Hippocampal formation (tissue), 2 donors: ENCODE measurements around the gene TMCO5A.

Source experiments
- DNase-seq, 2 donors: peaks; one replicate each; lab custom pipeline; 2025; lab: John Stamatoyannopoulos, UW

Gene TMCO5A

DNA sequence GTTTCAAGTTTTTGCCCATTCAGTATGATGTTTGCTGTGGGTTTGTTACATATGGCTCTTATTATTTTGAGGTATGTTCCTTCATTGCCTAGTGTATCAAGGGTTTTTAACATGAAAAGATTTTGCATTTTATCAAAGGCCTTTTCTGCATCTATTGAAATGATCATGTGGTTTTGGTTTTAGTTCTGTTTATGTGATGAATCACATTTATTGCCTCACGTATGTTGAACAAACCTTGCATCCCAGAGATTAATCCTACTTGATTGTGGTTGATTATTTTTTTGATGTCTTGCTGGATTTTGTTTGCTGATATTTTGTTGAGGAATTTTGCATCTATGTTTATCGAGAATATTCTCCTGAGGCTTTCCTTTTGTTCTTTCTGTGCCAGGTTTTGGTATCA is 39.4 kb downstream of the TMCO5A start:
- DNase-seq, result no peak

DNA sequence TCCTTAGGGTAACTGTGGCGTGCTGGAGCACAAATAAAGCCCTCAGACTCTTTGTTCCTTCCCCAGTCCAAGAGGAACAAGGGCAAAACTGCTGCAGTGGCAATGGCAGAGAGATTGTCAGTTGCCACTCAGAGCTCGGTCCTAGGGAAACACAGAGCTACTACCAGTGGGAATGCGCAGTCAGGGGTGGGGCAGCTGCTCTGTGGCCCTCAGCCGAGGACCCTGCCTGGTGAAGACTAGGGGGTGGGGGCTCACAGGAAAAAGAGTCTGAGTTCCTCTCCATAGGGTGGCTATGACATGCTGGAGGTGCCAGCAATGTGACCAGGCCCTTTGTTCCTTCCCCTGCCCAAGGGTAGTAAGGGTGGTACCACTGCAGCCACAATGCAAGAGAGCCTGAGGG is 43.8 kb downstream of the TMCO5A start:
- no peak for DNase-seq

DNA sequence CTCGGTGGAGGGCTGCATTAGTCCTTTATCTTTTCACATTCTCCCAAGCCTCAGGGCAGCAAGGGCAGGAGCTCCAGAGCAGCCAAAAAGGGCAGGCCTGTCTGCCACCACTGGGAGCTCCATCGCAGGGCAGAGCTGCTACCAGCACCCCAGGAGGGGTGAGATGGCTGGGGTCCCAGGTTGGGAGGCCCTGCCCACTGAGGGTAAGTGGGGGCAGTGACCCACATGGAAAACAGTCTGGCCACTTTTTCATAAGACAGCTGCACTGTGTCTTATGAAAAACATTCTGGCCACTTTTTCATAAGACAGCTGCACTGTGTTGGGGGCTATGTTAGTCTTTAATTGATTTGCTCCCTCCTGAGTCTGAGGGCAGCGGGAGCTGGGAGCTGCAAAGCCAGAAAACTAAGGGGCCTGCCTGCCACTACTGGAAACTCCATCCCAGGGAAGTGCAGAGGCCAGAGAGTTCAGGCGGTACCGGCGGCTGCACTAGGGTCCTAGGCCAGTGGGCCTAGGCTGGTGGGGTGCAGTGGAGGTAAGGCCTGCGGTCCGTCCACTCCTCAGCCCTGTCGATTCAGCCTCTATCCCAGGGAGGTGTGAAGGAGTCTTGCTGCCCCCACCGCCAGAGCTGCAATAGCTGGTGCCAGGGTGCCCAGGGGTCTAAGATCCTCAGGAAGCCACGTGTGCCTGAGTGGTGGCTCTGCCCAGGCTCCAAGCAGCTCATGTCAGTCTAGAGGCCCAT is 45.4 kb downstream of the TMCO5A start:
- no peak for DNase-seq

DNA sequence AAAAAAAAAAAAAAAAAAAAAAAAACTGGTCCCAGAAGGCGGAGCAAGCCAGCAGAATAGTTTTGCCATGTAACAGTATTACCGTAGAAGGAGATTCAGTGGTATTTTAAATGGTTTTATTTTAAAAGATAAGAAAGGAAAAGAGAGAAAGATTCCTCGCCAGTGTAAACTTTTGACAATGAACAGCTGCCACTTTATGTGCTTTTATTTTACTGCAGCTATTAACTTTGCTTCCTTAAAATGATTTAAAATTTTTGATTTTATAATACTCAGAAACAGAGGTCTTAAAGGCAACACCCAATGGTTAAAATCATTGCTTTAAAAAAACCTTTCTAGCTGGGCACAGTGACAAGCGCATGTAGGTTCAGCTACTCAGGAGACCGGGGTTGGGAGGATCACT is 46.8 kb downstream of the TMCO5A start:
- no peak for DNase-seq

DNA sequence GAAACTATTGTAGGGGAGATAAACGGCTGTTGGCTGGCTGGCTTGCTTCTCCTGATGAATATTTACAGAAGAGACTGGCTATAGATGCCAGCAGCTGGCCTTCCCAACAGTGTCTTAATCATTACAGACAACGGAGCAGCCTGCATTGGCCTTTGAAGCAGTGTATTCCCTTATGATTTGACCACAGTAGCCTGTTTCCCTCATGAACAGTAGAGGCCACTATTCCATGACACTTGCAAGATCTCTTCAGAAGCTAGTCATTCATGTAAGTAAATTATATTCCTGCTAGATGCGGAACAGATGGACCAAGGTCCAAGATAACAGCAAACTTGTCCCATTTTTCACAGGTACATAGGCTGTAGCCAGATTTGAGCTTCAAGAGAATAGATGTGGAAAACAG is 47.3 kb downstream of the TMCO5A start:
- peak in 1 of 2 donors; percentile 25 for DNase-seq

DNA sequence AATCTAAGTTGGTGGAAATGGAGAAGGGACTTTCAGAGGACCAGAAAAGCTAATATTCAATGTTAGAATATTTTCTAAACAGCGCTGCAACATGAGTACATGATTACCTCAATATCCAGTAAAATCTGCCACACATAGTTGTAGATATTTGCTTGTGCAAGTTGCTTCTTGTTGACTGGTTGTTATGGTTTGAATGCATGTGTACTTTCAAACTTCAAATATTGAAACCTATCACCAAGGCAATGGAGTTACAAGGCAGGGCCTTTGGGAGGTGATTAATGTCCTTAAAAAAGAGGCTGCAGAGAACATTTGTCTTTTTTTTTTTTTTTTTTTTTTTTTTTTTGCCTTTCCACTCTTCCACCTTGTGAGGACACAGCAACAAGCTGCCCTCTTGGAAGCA is 49.9 kb downstream of the TMCO5A start:
- no peak for DNase-seq

DNA sequence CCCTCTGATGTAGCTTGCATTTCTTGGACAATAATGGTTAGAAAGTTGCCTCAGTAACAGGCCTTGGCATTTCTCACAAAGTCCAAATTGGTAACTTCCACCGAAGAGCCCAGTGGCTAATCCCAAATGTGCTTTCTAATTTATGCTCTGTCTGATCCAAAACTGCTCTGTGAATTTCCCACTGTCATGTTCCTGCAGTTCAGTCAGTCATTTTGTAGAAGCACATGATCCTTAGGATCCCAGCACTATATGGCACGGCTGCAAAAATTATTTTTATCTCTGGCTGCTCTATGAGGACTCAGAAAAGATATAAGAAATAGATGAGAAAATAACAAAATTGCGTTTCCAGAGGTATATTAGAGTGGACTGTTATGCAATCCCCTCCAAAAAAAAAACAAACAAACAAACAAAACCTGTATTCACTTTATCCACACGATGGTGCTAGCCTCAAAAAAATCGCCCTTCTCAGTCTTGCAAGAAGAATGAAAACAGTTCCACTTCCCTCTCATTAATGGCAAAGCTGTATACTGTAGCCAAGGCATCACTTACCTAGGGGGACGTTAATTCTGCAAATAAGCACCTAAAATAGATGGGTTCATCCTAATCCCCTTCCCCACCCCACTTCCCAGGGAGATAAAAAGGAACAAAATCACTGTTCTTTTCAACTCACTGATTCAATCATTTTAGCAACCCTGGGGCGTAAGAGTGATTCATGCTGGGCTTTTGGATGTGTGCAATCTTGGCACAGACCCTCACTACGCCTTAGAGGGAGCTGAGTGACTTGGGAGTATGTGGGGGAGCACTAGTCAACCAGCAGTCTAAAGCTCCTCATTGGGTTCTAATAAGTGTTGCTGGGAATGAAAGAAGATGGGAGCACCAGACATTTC is 61.3 kb downstream of the TMCO5A start:
- peak; percentile 23 to 88 for DNase-seq
